GM19193 (cell line): ENCODE results near the gene PLXDC2.

ENCODE experiments used
- POLR2A ChIP-seq: IDR thresholded peaks from 4 replicates; pipeline ENCODE4 v1.6.1; 2011; ENCODE audit not compliant: insufficient read depth, insufficient read length; ENCODE audit errors: extremely low read depth

PLXDC2 gene

DNA sequence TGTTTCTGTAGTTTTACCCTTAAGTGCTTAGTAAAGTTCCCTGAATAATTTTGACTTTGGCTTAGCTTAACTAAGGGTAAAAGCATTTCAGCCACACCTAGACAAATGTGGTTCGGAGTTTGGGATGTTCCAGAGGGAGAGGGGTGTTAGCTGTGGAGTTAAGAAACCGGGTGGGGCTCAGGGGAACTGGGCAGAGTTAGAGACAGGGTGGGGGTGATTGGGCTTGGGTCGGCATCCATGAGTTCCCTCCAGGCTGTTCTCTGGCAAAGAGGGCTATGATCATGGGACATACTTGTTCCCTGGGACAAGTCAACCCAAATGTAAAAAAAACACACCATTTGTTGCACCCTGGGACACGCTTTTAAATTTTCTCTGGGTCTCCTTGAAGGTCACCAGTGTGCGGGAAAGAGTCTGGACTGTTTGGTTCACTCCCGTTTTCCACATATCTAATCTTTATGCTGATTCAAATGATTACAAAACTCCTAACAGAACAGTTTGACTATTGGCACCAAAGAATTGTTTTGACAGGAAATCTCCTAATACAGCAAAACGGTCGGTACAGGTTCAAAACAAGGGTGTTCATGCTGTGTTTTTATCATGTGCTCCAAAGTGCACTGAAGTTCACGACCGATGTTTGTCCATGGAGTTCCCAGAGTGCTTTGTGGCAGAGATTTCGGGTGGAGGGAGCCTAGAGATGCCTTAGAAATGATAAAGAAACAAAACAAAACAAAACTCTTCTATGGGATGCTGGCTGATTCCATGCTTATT, 56.5 kb downstream of the PLXDC2 start:
- no peak for TF ChIP-seq POLR2A

DNA sequence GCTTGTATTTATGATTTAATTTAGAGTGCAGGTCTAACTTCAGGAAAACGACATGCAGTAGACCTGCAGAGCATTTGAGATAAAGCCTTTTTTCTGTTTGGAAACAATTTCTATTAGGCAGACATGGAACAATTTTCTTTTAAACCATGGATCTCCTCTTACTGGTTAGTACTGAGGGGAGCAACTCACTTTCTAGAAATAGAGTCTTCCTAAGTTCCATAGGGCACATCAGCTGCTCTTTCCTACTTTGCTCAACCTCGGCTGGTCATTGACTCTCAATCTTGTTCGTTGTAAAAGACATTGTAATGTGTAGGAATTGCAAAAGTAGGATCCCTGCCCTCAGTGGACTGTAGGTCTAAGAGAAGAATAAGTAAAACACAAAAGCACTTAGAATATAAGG, 58.0 kb downstream of the PLXDC2 start:
- no peak for TF ChIP-seq POLR2A

DNA sequence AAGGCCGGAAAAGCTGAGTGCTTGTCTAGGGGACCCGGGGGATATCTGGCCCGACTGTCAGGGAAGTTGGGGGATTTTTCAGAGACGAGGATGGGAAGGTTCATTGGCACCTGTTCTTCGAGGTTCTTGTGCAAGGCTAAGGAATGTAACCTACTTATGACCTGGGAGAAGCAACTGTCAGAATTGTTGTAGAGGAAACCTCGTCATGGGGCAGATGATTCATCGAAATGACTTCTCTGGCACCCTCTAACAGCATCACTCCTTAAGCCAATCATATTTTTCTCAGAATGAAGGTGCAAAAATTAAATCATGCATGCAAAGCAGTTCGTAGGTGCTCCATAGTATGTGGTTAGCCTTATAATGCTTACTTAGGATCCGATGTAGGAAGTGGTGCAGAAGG, 58.6 kb downstream of the PLXDC2 start:
- TF ChIP-seq POLR2A, result no peak

DNA sequence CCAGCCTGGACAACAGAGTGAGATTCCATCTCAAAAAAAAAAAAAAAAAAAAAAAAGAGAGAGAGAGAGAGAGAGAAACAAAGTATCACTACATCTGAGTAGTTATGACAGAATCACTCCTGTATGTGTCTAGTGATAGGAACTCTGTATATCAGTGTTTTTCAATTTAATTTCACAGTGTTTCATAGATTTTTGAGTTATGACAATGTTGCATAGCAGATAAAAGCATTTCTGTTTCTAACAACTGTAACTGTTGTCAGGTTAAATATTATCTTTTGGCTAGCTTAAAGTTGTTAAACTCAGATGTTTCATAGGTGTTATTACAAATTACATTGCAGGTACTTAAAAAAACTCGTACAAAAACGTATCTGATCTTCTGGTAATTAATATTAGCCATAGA, 60.3 kb downstream of the PLXDC2 start:
- no peak for TF ChIP-seq POLR2A

DNA sequence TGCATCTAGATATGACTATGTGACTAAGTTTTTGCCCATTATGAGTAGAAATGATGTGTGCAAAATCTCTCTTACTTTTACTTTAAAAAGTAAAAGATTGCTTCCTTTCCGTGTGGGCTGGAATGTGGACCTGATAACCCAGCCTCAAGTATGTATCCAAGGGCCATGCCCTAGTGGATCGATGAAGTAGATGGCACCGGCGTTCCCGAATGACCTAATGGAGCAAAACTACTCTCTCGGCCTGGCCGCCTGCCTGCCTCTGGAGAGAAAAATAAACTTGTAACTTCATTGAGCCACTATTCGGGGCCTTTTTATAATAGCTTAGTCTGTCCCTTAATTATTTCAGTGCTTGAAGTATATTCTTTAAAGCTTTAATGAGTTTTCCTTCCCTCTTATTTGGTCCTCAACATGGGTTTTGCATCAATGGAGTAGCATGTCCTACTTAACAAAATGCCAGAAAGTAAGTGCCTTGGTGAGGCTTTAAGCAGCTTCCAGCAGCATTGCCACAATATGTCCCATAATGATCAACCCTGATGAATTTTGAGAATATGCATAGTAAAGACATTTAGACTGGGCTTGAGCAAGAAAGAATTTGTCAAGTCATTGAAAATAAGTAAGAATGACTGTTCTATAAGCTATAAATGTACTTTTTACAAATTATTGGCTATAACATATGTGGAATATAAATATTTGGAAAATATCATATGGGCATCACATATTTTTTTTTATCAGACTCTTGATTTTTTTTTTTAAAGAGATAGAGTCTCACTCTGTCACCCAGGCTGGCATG, 61.4 kb downstream of the PLXDC2 start:
- TF ChIP-seq POLR2A, result no peak

DNA sequence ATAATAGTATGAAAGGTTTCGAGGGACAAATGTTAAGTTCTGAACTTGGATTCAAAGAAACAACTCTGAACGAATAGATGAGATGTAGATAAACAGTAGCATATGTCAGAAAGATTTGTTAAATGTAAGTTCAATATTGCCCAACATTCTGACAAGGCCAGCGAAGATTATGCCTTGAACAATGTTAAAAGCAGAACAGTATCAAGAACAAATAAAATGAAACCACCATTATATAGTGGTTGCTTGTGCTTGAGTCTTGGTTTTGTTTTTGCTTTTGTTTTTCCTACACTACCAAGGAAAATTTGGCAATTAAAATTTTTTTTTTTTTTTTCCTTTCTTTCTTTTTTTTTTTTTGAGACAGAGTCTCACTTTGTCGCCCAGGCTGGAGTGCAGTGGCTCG, 66.4 kb downstream of the PLXDC2 start:
- no peak for TF ChIP-seq POLR2A

DNA sequence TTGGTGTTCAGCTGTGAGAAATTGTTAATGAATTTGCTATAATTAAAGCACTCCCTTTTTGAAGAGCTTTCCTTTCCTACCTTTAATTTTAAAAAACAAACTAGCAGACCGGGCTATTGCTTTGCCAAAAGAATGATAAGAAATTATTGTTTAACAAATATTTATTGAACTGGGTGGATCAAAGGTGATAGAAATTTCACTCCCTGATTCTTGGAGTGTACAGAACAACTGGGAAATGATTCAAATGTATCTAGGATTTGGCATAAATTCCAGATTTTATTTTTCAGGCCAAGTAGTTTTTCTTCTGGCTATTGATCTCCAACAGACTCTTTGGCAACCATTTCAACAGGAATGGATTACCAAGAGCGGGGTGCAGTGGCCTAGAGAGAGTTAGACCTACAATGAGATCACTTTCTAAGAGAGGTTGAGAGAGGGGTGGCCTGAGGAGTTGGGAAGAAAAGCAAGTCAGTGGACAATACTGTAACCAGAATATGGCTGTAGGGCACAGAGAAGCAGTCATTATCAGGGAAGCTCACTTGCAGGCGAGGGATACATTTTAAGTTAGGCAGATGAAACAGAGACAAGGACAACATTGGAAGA, 71.9 kb downstream of the PLXDC2 start:
- TF ChIP-seq POLR2A, result no peak

DNA sequence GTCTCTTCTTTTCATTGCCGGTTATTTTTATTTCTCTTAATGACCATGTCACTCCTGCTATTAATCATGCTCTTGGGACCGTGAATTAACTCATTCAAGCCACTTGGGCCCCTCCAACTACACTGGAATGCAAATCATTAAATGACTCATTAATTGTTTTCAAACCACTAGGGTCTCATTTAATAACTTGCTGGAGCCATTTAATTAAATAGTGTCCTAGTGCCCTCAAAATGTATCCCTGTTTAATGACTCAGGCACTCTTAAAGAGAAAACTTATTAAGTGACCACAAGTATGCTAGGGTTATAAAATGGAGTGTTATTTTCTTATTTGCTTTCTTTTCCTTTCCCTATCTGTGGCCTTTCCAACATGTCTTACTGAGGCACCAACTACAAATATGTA, 73.0 kb downstream of the PLXDC2 start:
- no peak for TF ChIP-seq POLR2A

DNA sequence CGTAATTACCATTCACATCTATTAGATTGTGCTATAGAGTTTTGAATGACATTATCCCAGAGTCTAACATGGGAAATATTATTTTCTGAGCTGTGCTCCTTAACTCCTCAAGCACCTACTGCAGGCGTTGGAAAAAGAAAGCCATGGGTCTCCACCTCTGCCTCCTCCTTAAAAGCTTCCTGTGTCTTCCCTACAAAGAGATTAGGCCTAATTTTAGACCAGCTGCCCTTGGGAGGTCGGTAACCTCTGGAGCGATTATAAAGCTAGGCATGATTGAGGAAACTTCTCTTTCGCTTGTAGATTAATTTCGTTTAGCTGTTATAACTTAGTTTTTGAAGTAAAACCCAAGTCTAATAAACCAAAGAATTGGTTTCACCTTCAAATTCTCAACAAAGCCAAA, 75.2 kb downstream of the PLXDC2 start:
- TF ChIP-seq POLR2A, result no peak

DNA sequence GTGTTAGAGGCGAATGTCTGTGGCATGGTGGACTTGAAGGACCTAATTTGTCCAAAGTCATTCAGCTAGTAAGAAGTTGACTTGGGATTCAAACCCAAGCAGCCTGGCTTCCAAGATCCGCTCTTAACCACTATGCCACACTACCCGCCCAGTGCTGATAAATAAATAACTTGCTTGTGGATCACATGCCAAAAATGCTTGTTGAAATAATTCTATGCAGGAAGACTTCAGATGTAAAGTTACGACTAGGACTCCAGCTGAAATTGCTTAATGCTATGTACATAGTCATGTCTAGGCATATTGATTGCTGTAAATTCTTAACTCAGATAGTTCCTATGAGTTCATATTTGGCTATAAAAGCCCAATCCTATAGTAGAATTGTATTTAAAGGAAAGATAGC, 76.0 kb downstream of the PLXDC2 start:
- TF ChIP-seq POLR2A, result no peak

DNA sequence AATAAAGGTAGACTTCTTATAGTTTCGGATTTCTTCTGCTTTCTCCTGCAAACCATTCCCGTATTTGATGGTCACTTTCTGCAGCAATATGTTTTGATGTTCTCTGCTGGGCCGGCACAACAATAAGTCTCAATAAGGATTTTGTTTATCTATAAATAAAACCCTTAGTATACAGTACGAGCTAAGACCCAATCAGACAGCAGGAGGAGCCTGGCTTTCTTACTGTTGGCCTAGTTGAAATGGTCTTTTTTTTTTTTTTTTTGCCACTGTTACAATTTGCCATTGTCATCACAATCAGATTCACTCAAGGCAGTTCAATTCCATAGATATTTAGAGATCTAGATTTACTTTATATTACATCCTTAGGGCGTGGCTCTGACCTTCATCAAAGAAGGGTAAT, 76.4 kb downstream of the PLXDC2 start:
- TF ChIP-seq POLR2A, result no peak

DNA sequence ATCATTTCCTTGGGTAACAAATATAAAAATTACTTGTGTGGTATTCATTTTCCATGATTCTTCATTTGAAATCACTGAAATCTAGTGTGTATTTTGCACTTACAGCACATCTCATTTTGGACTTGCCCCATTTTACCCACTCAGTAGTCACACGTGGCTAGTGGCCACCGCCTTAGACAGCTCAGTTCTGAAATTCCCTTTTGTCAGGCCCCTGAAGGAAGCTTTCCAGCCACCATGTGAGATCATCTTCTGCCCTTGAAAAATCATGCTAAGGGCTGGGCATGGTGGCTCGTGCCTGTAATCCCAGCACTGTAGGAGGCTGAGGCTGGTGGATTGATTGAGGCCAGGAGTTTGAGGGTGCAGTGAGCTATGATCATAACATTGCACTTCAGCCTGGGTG, 79.3 kb downstream of the PLXDC2 start:
- TF ChIP-seq POLR2A, result no peak

DNA sequence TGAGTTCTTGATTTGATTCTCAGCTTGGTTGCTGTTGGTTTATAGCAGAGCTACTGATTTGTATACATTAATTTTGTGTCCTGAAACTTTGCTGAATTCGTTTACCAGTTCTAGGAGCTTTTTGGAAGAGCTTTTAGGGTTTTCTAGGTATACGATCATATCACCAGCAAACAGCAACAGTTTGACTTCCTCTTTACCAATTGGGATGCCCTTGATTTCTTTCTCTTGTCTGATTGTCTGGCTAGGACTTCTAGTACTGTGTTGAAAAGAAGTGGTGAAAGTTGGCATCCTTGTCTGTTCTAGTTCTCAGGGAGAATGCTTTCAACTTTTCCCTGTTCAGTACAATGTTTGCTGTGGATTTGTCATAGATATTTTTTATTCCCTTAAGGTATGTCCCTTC, 86.2 kb downstream of the PLXDC2 start:
- TF ChIP-seq POLR2A, result no peak

DNA sequence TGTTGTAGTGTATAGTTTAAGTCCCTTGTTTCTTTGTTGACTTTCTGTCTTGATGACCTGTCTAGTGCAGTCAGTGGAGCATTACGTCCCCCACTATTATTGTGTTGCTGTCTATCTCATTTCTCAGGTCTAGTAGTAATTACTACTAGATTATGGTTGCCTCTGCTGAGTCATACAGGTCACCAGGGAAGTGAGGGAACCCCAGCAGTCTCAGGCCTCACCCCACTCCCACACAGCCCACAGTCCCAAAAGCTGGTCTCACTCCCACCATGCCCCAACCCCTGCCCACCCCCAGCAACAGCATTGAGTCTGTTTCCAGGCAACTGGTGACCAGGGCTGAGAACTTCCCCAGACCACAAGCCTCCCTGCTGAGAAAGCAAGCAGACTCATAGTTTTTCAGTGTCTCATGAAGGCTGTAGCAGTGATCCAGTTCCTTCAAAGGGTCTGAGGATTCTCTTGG, 88.0 kb downstream of the PLXDC2 start:
- no peak for TF ChIP-seq POLR2A

DNA sequence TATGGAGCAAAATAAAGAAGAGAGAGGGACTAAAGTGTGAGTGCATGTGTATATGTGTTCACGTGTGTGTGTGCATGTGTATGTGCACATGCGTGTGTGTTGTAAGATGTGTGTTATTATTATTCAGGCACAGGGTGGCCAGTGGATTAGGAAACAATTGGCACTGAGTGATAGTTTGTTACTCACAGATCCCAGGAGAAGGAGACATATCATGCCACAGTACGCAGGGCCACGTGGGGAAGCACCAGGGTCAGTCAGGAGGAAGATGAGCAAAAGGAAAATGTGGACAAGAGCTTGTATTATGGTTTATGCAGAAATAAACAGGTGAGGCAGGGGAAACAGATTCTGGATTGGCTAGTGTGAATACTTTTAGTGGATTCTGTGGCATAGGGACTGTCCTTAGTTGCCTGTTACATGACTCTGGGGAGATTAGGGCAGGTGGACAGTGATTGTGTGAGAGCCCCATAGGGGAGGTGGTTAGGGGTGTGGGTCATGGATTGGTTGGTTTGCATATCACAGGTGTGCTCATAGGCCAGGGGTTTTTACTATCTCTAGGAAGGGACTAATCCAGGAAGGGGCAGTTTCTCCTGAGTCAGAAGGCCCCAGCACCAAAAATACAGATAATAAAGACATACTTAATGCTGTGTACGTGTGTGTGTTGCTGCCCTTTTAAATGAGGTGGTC, 90.0 kb downstream of the PLXDC2 start:
- TF ChIP-seq POLR2A, result no peak
